Endodermal cell (in vitro differentiated cells): ENCODE data around the gene GJD4. TPM values are rescaled to one million over a fixed set of nuclear protein-coding genes. Genes with fewer than 3 reads are reported as not detected.

Source experiments
- DNase-seq: peaks from one replicate; pipeline ENCODE4 v3.0.0-alpha.2; 2017
- H3K27ac ChIP-seq: 2 replicates; pipeline ENCODE4 v1.5.1; 2013; ENCODE audit warnings: mild to moderate bottlenecking, low read depth, low read length, moderate library complexity
- H3K27me3 ChIP-seq: 2 replicates; pipeline ENCODE4 v1.6.1; 2013; ENCODE audit warnings: mild to moderate bottlenecking, low read length, moderate library complexity; ENCODE audit not compliant: insufficient read depth, control insufficient read depth, poor library complexity, severe bottlenecking
- H3K36me3 ChIP-seq: 2 replicates; pipeline ENCODE4 v1.7.0; 2013; ENCODE audit warnings: mild to moderate bottlenecking, low read length, moderate library complexity; ENCODE audit not compliant: control insufficient read depth, insufficient read depth
- H3K4me1 ChIP-seq: one replicate; pipeline ENCODE4 v1.7.0; 2013; ENCODE audit warnings: low read length; ENCODE audit not compliant: control insufficient read depth, insufficient read depth
- H3K4me3 ChIP-seq: 2 replicates; pipeline ENCODE4 v1.5.1; 2013; ENCODE audit warnings: mild to moderate bottlenecking, low read length, moderate library complexity
- H3K9ac ChIP-seq: 2 replicates; pipeline ENCODE4 v1.6.1; 2013; ENCODE audit warnings: mild to moderate bottlenecking, low read length, moderate library complexity; ENCODE audit not compliant: poor library complexity, severe bottlenecking; ENCODE audit errors: extremely low read depth
- H3K9me3 ChIP-seq: 2 replicates; pipeline ENCODE4 v1.6.1; 2013; ENCODE audit warnings: mild to moderate bottlenecking, low read length, moderate library complexity; ENCODE audit not compliant: control insufficient read depth
- H3K27ac Mint-ChIP-seq: 2 replicates; pipeline ENCODE4 v1.8.0; 2020; ENCODE audit warnings: mixed read lengths
- H3K27me3 Mint-ChIP-seq: 2 replicates; pipeline ENCODE4 v1.8.0; 2021; ENCODE audit warnings: mild to moderate bottlenecking, mixed read lengths; ENCODE audit not compliant: insufficient read depth
- H3K36me3 Mint-ChIP-seq: 2 replicates; pipeline ENCODE4 v1.8.0; 2020; ENCODE audit warnings: low read depth, mixed read lengths
- H3K4me1 Mint-ChIP-seq: 2 replicates; pipeline ENCODE4 v1.8.0; 2020; ENCODE audit warnings: mixed read lengths
- H3K4me3 Mint-ChIP-seq: 2 replicates; pipeline ENCODE4 v1.8.0; 2020; ENCODE audit warnings: mild to moderate bottlenecking, moderate library complexity, mixed read lengths
- H3K9me3 Mint-ChIP-seq: 2 replicates; pipeline ENCODE4 v1.8.0; 2020; ENCODE audit warnings: mild to moderate bottlenecking, mixed read lengths
- CTCF ChIP-seq: fragments of 200-600 bp; sonication (generic); conservative IDR thresholded peaks from 2 replicates; pipeline ENCODE4 v1.5.0; 2021; ENCODE audit warnings: antibody characterized with exemption, mild to moderate bottlenecking
- WGBS, 2 experiments: methylation state at CpG; one replicate each; pipeline versions ENCODE4 v1.1.5 to v1.1.7; 2013; ENCODE audit warnings: missing lambda C conversion rate in 2 of 2, mixed read lengths in 1 of 2; ENCODE audit not compliant: insufficient coverage in 1 of 2, insufficient read length in 1 of 2; 5-methylcytosine and 5-hydroxymethylcytosine counted together
- total RNA-seq, 2 donors: library from RNA; stranded (reverse); fragmentation: NEBNext Ultra II Directional in 1 of 2; extraction: Animal tissue kit (Norgen Biotek cat#: 25700) in 1 of 2; gene quantifications; 2 replicates in 1 of 2; 3 replicates in 1 of 2; pipeline ENCODE4 v1.2.1, GENCODE V29; 2021

Gene GJD4
- total RNA-seq, 2 donors from 2014 or later, result 0.22 to 0.29 TPM

- no peaks in the 10 kb centered on the region for H3K9me3 ChIP-seq
- no peak for TF ChIP-seq CTCF
- Mint-ChIP-seq H3K4me1 (no peaks in the 10 kb centered on the region), H3K27ac (no peak overlapping the region), H3K9me3 (no peaks in the 10 kb centered on the region), H3K36me3 (peaks cover 2% of the 10 kb centered on the region), H3K4me3 (no peak overlapping the region), H3K27me3 (no peaks in the 10 kb centered on the region)
- no peaks in the 10 kb centered on the region for H3K4me1 ChIP-seq
- no peak overlapping the region for H3K27ac ChIP-seq
- no peaks in the 10 kb centered on the region for H3K27me3 ChIP-seq
- WGBS, 2 experiments, result 86 to 96% methylated on average over 4 to 6 of the region's 6 CpGs
- no peak overlapping the region for H3K9ac ChIP-seq
- no peak overlapping the region for H3K4me3 ChIP-seq
- DNase-seq, result no peak
- no peaks in the 10 kb centered on the region for H3K36me3 ChIP-seq
These were observed 23.5 kb upstream of the GJD4 start for GRCh38 chr10:35581655-35582054.

GRCh38 chr10:35584946-35585345 is 20.2 kb upstream of the GJD4 start:
- Histone ChIP-seq H3K27me3 (no peaks in the 10 kb centered on the region), H3K36me3 (no peaks in the 10 kb centered on the region), H3K9me3 (no peaks in the 10 kb centered on the region), H3K4me1 (no peaks in the 10 kb centered on the region), H3K27ac (no peak overlapping the region), H3K4me3 (no peak overlapping the region), H3K9ac (no peak overlapping the region)
- Mint-ChIP-seq H3K36me3 (no peaks in the 10 kb centered on the region), H3K4me3 (no peak overlapping the region), H3K27ac (no peak overlapping the region), H3K4me1 (no peaks in the 10 kb centered on the region), H3K27me3 (peaks cover 1% of the 10 kb centered on the region), H3K9me3 (no peaks in the 10 kb centered on the region)
- DNase-seq, result peak; percentile 12
- 92 to 97% methylated on average over 6 to 9 of the region's 9 CpGs for WGBS, 2 experiments
- TF ChIP-seq CTCF, result no peak

- Histone ChIP-seq H3K36me3 (no peaks in the 10 kb centered on the region), H3K27me3 (no peaks in the 10 kb centered on the region), H3K9me3 (peaks cover 2% of the 10 kb centered on the region), H3K4me1 (no peaks in the 10 kb centered on the region), H3K4me3 (no peak overlapping the region), H3K27ac (no peak overlapping the region), H3K9ac (no peak overlapping the region)
- peak; percentile 26 for DNase-seq
- Mint-ChIP-seq H3K4me1 (no peaks in the 10 kb centered on the region), H3K36me3 (no peaks in the 10 kb centered on the region), H3K27me3 (peaks cover 1% of the 10 kb centered on the region), H3K27ac (no peak overlapping the region), H3K4me3 (no peak overlapping the region), H3K9me3 (no peaks in the 10 kb centered on the region)
- WGBS, 2 experiments, result 93 to 94% methylated on average over 2 to 11 of the region's 11 CpGs
- TF ChIP-seq CTCF, result no peak
These were observed 19.8 kb upstream of the GJD4 start for GRCh38 chr10:35585356-35585755.
